GM12873 (cell line): ENCODE measurements around the gene CCDC24.
A peak's percentile ranks its signal among the peaks of the same experiment; 100 is the strongest.

Source experiments
- CTCF ChIP-seq: IDR thresholded peaks from 2 replicates; pipeline ENCODE4 v1.5.1; 2012; ENCODE audit warnings: low read depth, mild to moderate bottlenecking, moderate library complexity, low read length, control low read depth; ENCODE audit not compliant: insufficient read depth; ENCODE audit errors: missing control alignments

CCDC24 gene

GRCh38 chr1:43965316-43965715, 26.1 kb upstream of the CCDC24 start:
- TF ChIP-seq CTCF = no peak

GRCh38 chr1:43968348-43968948, 23.0 kb upstream of the CCDC24 start:
- TF ChIP-seq CTCF = no peak

- TF ChIP-seq CTCF = no peak
Measured at GRCh38 chr1:43969416-43969745, 22.0 kb upstream of the CCDC24 start.

GRCh38 chr1:43969746-43970466, 21.5 kb upstream of the CCDC24 start, which contains the start of gene DPH2:
TSS of gene DPH2 (plus strand) at chr1:43970010. CDS start at chr1:43970176, 166 bp downstream.
- TF ChIP-seq CTCF = peak; percentile 20

GRCh38 chr1:43970502-43970901, 20.9 kb upstream of the CCDC24 start:
- TF ChIP-seq CTCF = no peak

GRCh38 chr1:43970911-43971310, 20.5 kb upstream of the CCDC24 start:
- TF ChIP-seq CTCF = no peak

- no peak for TF ChIP-seq CTCF
Measured at GRCh38 chr1:43971336-43971980, 19.9 kb upstream of the CCDC24 start.
